IgD-negative memory B cell (primary cell): ENCODE results near the gene UNCX. TPM values are rescaled to one million over a fixed set of nuclear protein-coding genes. Genes with fewer than 3 reads are reported as not detected.

Source experiments
- H3K27ac Mint-ChIP-seq, 3 donors: one replicate each; pipeline ENCODE4 v1.8.0; 2020 to 2022; ENCODE audit warnings: mild to moderate bottlenecking in 3 of 3, mixed read lengths in 3 of 3, moderate library complexity in 1 of 3
- H3K27me3 Mint-ChIP-seq: one replicate; pipeline ENCODE4 v1.8.0; 2021; ENCODE audit warnings: mixed read lengths
- H3K36me3 Mint-ChIP-seq: one replicate; pipeline ENCODE4 v1.8.0; 2020; ENCODE audit warnings: mild to moderate bottlenecking, mixed read lengths
- H3K4me1 Mint-ChIP-seq, 3 donors: one replicate each; pipeline ENCODE4 v1.8.0; 2020 to 2022; ENCODE audit warnings: mixed read lengths in 3 of 3, mild to moderate bottlenecking in 1 of 3
- H3K4me3 Mint-ChIP-seq, 4 donors: one replicate each; pipeline ENCODE4 v1.8.0; 2020 to 2022; ENCODE audit warnings: mild to moderate bottlenecking in 4 of 4, mixed read lengths in 4 of 4, moderate library complexity in 3 of 4
- H3K9me3 Mint-ChIP-seq, 3 donors: one replicate each; pipeline ENCODE4 v1.8.0; 2020 to 2021; ENCODE audit warnings: mixed read lengths in 3 of 3, mild to moderate bottlenecking in 1 of 3
- polyA plus RNA-seq: library from polyadenylated mRNA; unstranded; fragments of 300-500 nt; fragmentation: Illumina TruSeq; gene quantifications from one replicate; pipeline ENCODE4 v1.2.3, GENCODE V29; 2021

The UNCX gene
- polyA plus RNA-seq, 1 donor from 2014 or later, result not detected

DNA sequence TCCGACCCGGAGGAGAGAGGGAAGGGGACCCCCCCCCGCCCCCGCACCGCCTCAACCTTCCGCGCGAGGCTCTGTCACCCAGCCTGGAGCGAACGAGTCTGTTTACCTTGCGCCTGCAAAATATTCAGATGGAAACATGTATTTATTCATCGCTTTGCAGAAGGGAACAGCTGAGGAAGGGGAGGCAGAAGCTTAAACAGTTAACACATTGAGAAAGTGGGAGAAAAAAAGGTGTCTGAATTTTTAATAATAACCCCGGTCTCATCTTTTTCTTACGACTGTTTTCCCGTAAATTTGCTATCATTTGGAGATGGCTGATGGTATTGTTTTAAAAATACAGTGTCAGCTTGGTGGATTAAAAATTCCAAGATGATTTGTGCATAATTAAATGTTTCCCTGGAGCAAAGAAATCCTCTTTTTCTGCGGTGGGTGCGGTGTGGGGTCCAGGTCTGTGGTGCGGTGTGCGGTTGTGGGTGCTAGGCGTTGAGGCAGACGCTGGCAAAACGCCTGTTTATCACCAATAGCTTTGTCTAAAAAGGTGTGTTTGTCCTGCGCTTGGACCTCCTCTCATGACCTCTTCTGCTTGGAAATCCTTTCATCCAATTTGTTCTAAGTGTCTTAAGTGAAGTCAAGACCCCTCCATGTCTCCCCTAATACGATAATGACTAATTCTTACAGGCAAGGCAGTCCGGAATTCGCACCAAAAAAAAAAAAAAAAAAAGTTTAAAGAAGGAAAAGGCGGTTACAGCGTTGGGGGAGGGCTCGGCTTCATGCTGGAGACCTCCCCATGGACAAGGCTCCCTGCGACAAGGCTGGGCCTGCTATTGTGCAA, 1.6 kb downstream of the UNCX start:
- peaks cover 0 to 3% (median 0%) of the 10 kb centered on the region in 3 donors for H3K9me3 Mint-ChIP-seq
- peak overlapping the region in 3 of 4 donors; percentile 59 to 86 (median 71) for H3K4me3 Mint-ChIP-seq
- H3K36me3 Mint-ChIP-seq, result peaks cover 2% of the 10 kb centered on the region
- peaks cover 2 to 5% (median 3%) of the 10 kb centered on the region in 3 donors for H3K4me1 Mint-ChIP-seq
- peak overlapping the region; percentile 80 to 99 (median 92) for H3K27ac Mint-ChIP-seq
- H3K27me3 Mint-ChIP-seq, result peaks cover 35% of the 10 kb centered on the region

DNA sequence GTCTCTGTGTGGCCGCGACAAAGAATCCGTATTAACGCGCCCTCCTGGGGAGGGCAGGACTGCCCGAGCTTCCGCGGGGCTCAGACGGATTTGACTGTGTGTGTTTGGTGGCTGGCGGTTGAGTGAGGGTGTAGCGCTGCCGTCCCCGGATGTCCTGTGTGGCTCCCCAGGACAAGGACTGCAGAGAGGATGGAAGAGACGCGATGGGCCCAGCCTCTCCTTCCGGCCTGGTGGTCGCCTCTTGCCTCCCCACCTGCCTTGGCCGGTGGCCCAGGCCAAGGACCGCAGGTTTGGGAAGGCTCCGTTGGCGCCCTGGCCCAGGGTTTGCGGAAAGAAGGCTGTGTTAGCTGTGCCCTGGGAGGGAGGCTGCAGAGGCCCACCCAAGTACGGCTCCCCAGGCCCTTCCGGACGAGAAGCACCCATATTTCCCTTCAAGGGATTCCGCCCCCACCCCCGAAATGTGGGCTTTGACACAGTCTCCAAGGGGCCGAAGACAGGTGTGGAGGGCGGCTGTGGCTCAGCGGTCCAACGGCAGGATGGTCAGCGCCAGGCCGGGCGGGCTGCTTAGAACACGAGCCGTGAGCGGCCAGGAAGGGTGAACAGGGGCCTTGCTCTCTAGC, 2.3 kb downstream of the UNCX start:
- Mint-ChIP-seq H3K36me3 (peaks cover 2% of the 10 kb centered on the region), H3K4me1 (peaks cover 2 to 5% (median 3%) of the 10 kb centered on the region in 3 donors), H3K9me3 (peaks cover 0 to 3% (median 0%) of the 10 kb centered on the region in 3 donors), H3K27me3 (peaks cover 38% of the 10 kb centered on the region), H3K4me3 (peak overlapping the region in 2 of 4 donors; percentile 81 to 86), H3K27ac (peak overlapping the region; percentile 80 to 99 (median 92))

DNA sequence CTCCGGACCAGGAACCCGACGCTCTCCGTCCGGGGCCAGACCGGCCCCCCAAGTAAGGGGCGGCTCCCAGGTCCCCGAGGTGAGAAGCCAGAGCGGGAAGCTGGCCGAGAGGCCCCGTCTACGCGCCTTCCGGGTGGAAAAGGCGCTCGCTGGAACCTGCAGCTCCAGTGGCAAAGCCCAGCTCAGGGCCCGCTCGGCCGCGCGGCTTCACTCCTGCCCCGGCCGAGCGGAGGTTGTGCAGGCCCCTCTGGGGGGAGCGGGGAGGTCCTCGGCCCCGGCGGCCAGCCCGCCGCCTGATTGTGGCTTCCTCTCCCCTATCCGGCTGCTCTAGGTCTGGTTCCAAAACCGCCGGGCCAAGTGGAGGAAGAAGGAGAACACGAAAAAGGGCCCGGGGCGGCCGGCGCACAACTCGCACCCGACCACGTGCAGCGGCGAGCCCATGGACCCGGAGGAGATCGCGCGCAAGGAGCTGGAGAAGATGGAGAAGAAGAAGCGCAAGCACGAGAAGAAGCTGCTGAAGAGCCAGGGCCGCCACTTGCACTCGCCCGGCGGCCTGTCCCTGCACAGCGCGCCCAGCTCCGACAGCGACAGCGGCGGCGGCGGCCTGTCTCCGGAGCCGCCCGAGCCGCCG, 2.9 kb downstream of the UNCX start:
- peaks cover 2 to 5% (median 3%) of the 10 kb centered on the region in 3 donors for H3K4me1 Mint-ChIP-seq
- peak overlapping the region; percentile 73 to 99 (median 91) for H3K27ac Mint-ChIP-seq
- H3K4me3 Mint-ChIP-seq, result peak overlapping the region in 2 of 4 donors; percentile 17 to 81
- peaks cover 0 to 4% (median 0%) of the 10 kb centered on the region in 3 donors for H3K9me3 Mint-ChIP-seq
- H3K27me3 Mint-ChIP-seq, result peaks cover 38% of the 10 kb centered on the region
- H3K36me3 Mint-ChIP-seq, result peaks cover 2% of the 10 kb centered on the region

DNA sequence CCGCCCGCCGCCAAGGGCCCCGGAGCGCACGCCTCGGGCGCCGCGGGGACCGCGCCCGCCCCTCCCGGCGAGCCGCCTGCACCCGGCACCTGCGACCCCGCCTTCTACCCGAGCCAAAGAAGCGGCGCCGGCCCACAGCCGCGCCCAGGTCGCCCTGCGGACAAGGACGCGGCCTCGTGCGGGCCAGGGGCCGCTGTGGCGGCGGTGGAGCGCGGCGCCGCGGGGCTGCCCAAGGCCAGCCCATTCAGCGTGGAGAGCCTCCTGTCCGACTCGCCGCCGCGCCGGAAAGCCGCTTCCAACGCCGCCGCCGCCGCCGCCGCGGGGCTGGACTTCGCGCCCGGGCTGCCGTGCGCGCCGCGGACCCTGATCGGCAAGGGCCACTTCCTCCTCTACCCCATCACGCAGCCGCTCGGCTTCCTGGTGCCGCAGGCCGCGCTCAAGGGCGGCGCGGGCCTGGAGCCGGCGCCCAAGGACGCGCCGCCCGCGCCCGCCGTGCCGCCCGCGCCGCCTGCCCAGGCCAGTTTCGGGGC, 3.5 kb downstream of the UNCX start:
- Mint-ChIP-seq H3K36me3 (peaks cover 2% of the 10 kb centered on the region), H3K27me3 (peaks cover 35% of the 10 kb centered on the region), H3K9me3 (peaks cover 0 to 6% (median 0%) of the 10 kb centered on the region in 3 donors), H3K27ac (peak overlapping the region in 2 of 3 donors; percentile 73 to 99), H3K4me3 (no peak overlapping the region), H3K4me1 (peaks cover 2 to 5% (median 3%) of the 10 kb centered on the region in 3 donors)

DNA sequence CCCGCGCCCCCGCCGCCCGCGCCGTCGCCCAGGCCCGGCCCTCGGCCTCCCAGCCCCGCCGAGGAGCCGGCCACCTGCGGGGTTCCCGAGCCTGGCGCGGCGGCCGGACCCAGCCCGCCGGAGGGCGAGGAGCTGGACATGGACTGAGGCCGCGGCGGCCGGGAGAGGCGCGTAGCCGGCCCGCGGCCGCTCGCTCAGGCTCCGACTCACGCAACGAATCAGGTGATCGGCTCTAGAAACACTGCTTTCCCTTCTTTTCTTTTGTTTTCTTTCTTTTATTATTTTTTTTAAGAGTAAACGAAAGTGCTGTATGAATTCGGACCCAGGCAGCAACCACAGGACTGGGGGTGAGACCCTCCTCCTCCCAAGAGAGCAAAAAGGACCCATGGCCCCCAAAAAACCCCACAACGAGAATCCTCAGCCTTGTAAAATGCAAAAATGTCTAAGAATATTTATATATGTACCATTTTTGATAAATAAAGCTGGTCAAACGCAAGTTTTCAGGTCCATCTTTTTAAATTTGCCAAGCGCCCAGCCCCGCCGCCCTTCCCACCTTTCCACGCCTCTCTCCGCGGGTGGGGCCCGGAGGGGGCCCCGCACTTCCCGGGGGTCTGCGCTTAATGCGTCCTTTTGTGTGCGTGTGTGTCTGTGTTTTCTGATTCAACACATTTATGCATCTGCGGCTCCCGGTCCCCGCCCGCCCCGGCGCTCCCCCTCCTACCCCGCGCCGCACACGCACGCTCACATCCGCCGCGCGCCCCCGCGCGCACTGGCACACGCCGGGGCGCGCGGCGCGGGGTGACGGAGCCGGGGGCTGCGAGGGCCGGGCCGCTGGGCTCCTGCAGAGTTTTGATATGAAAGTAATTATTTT, 4.4 kb downstream of the UNCX start:
- Mint-ChIP-seq H3K27ac (peak overlapping the region; percentile 78 to 91 (median 90)), H3K9me3 (peaks cover 0 to 6% (median 0%) of the 10 kb centered on the region in 3 donors), H3K27me3 (peaks cover 36% of the 10 kb centered on the region), H3K4me1 (peaks cover under 1 to 5% (median 2%) of the 10 kb centered on the region in 3 donors), H3K36me3 (peaks cover 2% of the 10 kb centered on the region), H3K4me3 (peak overlapping the region in 1 of 4 donors; percentile 78)

DNA sequence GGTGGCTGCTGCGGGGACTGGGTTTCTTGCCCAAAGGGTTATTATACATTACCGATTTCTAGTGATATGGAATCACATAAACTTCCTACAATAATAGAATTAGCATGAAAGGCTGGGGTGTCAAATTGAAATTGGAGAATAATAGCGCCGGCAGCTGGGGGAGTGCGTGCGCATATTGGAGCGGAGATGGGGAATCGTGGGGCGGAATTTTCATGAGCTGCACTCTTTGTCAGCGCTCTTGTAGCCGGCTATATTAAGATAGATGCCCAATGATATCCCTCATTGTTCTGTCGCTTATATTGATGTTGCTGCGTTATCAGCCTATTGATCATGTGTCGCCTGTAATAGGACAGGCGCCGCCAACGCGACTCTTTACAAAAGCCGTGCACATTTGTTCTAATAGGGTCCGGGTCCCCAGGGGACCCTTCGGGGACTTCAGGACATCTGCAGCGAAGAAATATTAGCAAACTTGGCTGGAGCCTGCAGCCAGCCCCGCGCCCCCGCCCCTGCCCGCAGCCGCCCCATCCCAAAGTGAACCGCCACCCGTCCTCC, 5.1 kb downstream of the UNCX start:
- Mint-ChIP-seq H3K27me3 (peaks cover 34% of the 10 kb centered on the region), H3K4me3 (peak overlapping the region in 3 of 4 donors; percentile 23 to 78 (median 71)), H3K36me3 (peaks cover 2% of the 10 kb centered on the region), H3K27ac (peak overlapping the region; percentile 20 to 91 (median 90)), H3K9me3 (peaks cover 0 to 6% (median 0%) of the 10 kb centered on the region in 3 donors), H3K4me1 (peaks cover 0 to 5% (median 0%) of the 10 kb centered on the region in 3 donors)

DNA sequence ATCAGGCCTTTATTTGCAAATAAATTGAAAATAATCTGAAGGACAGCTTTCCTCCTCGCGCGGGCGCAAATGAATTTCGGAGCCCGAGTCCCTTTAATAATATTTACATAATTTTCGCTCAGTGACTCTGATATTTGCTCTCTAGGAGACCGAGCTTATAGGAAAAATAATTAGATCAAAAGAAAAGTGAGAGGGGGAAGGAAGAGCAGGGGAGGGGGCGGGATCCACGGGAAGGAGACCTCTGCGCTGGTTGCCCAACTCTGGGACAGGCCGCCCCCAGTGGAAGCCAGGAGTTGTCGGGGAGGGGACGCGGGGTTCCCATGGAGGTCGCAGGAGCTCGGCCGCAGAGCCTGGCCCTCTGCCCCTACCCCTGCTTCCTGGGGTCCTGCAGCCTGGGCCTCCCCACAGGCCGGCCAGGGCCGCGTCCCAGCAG, 5.8 kb downstream of the UNCX start:
- peaks cover 2% of the 10 kb centered on the region for H3K36me3 Mint-ChIP-seq
- H3K27ac Mint-ChIP-seq, result peak overlapping the region in 2 of 3 donors; percentile 5 to 93
- peaks cover 0 to 5% (median 0%) of the 10 kb centered on the region in 3 donors for H3K4me1 Mint-ChIP-seq
- H3K27me3 Mint-ChIP-seq, result peaks cover 34% of the 10 kb centered on the region
- H3K4me3 Mint-ChIP-seq, result no peak overlapping the region
- H3K9me3 Mint-ChIP-seq, result peaks cover 0 to 8% (median 0%) of the 10 kb centered on the region in 3 donors

DNA sequence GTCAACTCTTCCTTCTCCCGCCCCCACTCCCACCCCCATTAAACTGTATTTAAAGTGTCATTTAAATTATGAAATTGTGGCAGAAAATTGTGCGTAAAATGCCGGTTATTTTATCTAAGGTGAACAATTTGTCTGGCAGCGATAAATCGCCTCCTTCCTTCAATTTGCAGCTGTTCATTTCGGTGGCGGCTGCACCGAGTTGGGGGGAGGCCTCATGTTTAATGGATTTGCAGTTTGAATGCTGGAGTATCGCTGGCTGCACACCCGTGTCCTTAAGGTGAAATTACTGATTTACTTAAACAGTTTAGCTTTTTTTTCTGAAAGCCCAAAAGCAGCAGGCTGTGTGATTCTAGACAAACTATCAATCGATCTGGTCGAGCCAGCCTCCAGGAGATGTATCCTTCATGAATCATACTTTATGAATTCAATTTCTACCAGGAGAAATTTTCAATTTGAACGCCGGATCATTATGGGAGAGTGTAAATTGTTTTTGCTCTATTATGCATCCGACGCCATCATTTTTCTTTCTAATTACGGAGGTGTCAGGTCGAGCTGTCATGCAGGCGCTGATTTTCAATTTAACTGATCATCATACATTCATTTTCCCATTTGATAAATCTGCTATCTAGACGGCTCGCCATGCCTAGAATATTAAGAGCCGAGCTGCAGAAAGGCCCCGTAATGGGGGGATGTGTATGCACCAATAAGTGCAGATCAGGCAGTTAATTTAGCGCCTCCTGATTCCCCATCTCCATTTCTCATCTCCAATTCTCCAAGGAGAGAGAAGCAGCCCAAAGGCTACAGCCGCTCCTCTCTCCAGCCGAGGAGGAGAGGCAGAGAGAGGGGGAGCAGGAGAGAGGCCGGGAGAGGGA, 6.5 kb downstream of the UNCX start:
- H3K27me3 Mint-ChIP-seq, result peaks cover 36% of the 10 kb centered on the region
- H3K9me3 Mint-ChIP-seq, result peaks cover 0 to 8% (median 0%) of the 10 kb centered on the region in 3 donors
- H3K4me1 Mint-ChIP-seq, result peaks cover 0 to 4% (median 0%) of the 10 kb centered on the region in 3 donors
- H3K27ac Mint-ChIP-seq, result peak overlapping the region; percentile 59 to 93 (median 93)
- H3K4me3 Mint-ChIP-seq, result peak overlapping the region in 3 of 4 donors; percentile 25 to 78 (median 45)
- H3K36me3 Mint-ChIP-seq, result peaks cover 2% of the 10 kb centered on the region

DNA sequence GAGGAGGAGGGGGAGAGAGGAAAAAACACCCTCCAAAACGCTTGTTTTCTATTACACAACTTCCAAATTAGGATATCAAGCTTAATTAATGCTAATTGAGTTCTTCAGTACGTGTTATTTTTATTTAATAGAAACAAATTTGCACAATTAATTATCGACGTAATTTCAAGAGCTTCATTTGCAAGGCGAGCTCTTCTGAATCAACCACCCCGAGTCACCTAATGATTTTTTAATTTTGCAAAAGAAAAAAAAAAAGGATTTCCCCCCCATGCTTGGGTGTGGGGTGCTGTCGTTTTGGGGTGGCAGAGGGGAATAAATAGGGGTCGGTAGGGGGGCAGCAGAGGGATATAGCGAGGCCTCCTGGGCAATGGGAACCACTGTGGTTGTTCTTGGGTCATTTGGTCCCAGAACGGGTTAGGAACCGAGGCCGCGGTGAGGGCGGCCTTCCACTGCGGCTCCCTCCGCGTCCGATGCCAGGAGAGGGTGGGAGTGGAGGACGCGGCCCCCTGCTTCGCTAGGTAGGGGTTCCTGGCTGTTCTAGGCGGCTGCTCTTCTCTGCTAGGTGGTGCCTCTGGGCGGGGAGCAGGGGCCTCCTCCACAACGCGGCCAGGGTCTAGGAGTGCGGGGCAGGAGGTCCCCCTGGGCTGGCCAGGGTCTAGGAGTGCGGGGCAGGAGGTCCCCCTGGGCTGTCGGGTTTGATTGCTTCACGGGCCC, 7.3 kb downstream of the UNCX start:
- peaks cover 2% of the 10 kb centered on the region for H3K36me3 Mint-ChIP-seq
- H3K4me1 Mint-ChIP-seq, result no peaks in the 10 kb centered on the region
- H3K27me3 Mint-ChIP-seq, result peaks cover 37% of the 10 kb centered on the region
- H3K27ac Mint-ChIP-seq, result peak overlapping the region; percentile 59 to 93 (median 93)
- peak overlapping the region in 2 of 4 donors; percentile 57 to 78 for H3K4me3 Mint-ChIP-seq
- peaks cover 0 to 8% (median 0%) of the 10 kb centered on the region in 3 donors for H3K9me3 Mint-ChIP-seq

DNA sequence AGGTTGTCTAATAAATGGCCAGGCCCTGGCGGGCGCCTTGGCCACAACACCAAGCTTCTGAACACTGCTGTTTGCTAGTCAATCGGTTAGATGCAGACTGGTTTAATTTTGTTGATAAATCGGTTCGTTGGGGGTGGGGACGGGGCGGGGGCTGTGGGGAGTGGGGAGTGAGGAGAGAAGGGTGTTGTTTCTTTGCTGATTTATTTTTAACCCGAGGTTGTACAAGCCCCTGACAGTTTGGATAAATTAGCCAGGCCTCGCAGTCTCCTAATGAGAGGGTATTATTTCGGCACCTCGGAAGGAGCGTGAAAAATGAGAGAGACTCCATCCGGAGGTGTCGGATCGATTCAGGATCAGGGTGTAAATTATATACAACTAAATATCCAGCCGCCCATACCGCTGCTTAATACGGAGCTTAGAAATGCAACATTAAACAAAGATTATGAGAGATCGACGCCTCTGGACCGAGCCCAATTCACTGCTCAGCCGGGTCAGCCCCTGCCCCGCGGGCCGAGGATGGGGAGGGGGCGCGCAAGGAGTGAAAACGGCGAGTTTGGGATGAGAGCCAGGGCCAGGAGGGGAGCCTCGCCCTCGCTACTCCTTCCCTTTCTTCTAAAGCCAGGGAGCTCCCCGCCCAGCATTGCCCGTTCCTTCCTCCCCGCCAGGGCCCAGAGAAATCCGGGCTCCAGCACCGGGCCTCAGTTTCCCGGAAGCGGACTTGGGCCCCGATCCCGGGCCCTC, 8.0 kb downstream of the UNCX start:
- H3K36me3 Mint-ChIP-seq, result peaks cover 2% of the 10 kb centered on the region
- H3K9me3 Mint-ChIP-seq, result peaks cover 0 to 8% (median 0%) of the 10 kb centered on the region in 3 donors
- H3K27ac Mint-ChIP-seq, result peak overlapping the region in 2 of 3 donors; percentile 93
- peaks cover 42% of the 10 kb centered on the region for H3K27me3 Mint-ChIP-seq
- H3K4me1 Mint-ChIP-seq, result no peaks in the 10 kb centered on the region
- peak overlapping the region in 1 of 4 donors; percentile 32 for H3K4me3 Mint-ChIP-seq

DNA sequence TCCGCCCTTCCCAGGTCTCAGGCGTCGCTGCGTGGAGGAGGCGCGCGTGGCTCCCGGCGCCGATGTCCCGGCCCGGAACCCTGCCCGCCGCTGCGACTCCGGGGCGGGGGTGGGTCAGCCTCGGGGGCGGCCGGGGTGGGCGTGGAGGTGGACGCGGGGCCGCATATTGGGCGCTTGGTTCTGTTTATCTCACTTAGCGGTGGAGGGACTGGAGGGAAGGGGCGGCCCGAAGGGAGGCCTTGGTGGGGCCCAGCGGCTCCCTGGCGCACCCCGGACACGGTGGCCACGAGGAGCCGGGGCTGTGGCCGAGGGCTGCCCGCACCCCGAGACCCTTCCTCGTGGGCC, 8.6 kb downstream of the UNCX start:
- H3K36me3 Mint-ChIP-seq, result peaks cover 2% of the 10 kb centered on the region
- peaks cover 0 to 8% (median 0%) of the 10 kb centered on the region in 3 donors for H3K9me3 Mint-ChIP-seq
- no peak overlapping the region for H3K27ac Mint-ChIP-seq
- peaks cover 0 to 4% (median 1%) of the 10 kb centered on the region in 3 donors for H3K4me1 Mint-ChIP-seq
- H3K27me3 Mint-ChIP-seq, result peaks cover 46% of the 10 kb centered on the region
- no peak overlapping the region for H3K4me3 Mint-ChIP-seq
